ENCODE data around the gene PAGR1.
"Not testable (repeated sequence)": the region's sequence is repeated elsewhere in the genome, so short reads cannot be mapped to it uniquely, and the experiment has no call there.

PAGR1 gene

DNA sequence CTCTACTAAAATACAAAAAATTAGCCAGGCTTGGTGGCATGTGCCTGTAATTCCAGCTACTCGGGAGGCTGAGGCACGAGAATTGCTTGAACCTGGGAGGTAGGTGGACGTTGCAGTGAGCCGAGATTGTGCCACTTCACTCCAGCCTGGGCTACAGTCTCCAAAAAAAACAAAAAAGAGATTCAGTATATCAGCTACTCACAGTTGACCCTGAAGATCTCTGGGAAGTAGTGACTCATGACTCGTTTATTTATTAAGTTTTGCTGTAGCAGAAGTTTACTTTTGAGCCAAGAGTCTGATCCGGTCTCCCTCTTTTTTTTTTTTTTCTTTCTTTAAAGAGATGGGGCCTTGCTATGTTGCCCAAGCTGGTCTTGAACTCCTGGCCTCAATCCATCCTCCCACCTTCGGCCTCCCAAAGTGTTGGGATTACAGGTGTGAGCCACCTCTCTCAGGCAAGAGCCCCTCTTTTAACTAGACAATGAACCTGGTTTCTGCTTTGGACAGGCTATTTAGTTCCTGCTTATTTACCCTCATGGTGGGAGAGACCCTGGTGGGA lies 8.7 kb downstream of the PAGR1 start:
- no peak overlapping the region for H3K4me3 ChIP-seq (ENCODE audit: low read depth, low read length)
- peak; percentile 73 for DNase-seq (ENCODE audit: low read depth)
- TF ChIP-seq, protein P1, sequence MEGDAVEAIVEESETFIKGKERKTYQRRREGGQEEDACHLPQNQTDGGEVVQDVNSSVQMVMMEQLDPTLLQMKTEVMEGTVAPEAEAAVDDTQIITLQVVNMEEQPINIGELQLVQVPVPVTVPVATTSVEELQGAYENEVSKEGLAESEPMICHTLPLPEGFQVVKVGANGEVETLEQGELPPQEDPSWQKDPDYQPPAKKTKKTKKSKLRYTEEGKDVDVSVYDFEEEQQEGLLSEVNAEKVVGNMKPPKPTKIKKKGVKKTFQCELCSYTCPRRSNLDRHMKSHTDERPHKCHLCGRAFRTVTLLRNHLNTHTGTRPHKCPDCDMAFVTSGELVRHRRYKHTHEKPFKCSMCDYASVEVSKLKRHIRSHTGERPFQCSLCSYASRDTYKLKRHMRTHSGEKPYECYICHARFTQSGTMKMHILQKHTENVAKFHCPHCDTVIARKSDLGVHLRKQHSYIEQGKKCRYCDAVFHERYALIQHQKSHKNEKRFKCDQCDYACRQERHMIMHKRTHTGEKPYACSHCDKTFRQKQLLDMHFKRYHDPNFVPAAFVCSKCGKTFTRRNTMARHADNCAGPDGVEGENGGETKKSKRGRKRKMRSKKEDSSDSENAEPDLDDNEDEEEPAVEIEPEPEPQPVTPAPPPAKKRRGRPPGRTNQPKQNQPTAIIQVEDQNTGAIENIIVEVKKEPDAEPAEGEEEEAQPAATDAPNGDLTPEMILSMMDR (conservative IDR thresholded peaks at IDR 0.05; ENCODE audit: low read depth, low read length): no peak

DNA sequence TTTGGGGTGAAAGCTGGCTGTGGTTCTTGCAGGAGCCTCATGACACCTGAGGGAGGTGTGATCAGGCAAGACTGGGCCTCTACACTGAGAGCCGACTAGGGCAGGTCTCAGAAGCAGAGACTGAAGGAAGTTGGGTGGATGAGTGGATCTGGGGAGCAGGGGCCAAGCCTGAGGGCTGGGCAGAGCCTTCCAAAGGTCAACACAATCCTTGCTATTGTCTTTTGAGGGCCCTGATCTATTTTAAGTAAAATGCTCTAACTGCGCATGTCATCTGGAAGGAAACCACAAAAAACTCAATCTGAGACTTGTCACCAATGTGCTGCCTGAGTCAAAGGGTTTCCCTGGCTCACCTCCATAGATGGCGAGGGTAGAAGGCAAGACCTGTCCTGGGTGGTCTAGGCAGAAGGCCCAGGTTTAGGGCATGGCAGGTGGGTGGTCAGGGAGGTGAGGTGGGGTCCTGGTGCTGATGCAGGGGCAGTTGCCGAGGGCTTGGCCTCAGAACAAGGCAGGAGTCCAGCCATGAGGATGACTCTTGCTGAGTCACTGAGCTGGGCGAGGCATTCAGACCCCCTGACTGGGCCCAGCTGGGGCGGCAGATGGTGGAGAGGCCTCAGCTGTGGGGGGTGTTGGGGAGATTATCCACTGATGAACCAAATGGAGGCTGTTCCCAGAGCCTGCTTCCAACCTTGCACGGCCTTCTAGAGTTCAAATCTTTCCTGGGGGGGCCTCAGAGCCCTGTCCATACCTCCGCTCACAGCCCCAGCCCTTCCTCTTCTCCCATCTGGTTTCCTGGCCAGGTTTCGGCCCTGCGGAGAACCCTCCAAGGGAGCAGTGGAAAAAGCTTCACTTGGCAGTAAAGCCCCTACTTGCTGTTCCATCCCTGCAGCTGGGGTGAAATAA lies 9.4 kb downstream of the PAGR1 start:
- DNase-seq (ENCODE audit: low read depth): peak; percentile 87
- no peak overlapping the region for H3K4me3 ChIP-seq (ENCODE audit: low read depth, low read length)

DNA sequence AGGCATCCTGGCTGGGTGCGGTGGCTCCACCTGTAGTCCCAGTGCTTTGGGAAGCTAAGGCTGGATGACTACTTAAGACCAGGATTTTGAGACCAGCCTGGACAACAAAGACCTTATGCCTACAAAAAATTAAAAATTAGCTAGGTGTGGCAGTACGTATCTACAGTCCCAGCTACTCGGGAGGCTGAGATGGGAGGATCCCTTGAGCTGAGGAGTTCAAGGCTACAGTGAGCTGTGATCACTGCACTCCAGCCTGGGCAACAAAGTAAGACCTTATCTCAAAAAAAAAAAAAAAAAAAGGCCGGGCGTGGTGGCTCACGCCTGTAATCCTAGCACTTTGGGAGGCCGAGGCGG lies 10.4 kb downstream of the PAGR1 start:
- no peak for DNase-seq (ENCODE audit: low read depth)
- TF ChIP-seq, protein P1 (conservative IDR thresholded peaks at IDR 0.05; ENCODE audit: low read depth, low read length): no peak
- H3K4me3 ChIP-seq (ENCODE audit: low read depth, low read length): no peak overlapping the region

More for the DNA sequence above, 9.4 kb downstream of the PAGR1 start:
- TF ChIP-seq, protein P1 (conservative IDR thresholded peaks at IDR 0.05; ENCODE audit: low read depth, low read length): no peak

DNA sequence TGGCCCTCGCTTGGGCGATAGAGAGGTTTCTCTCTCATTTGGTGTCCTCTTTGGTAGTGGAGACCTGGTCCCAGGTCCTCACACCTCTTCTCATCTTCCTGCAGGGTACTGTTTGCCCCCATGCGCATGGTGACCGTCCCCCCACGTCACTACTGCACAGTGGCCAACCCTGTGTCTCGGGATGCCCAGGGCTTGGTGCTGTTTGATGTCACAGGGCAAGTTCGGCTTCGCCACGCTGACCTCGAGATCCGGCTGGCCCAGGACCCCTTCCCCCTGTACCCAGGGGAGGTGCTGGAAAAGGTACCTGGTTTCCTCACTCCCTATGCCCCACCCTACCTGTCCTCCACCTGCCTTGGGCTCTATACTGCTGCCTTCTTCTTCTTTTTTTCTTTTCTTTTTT lies 14.8 kb downstream of the PAGR1 start:
- H3K4me3 ChIP-seq (ENCODE audit: low read depth, low read length): no peak overlapping the region
- TF ChIP-seq, protein P1 (conservative IDR thresholded peaks at IDR 0.05; ENCODE audit: low read depth, low read length): no peak
- DNase-seq (ENCODE audit: low read depth): no peak

DNA sequence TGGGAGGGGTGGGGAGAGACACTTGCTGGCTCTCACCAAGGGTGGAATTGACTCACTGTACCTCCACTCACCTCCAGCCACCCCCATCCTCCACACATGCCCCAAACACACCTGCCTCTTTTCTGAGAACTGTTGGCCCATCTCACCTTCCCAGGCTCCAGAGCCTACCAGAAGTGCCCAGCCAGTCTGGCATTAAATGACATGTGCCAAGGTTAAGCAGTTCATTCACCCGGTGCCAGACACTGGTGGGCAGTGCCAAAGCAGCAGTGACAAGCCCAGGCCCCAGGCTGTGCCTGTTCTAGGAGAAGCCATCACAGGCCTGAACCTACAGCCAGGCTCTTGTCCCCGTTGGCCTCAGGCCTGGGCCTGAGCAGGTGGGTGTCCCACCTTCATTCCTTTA lies 15.5 kb downstream of the PAGR1 start:
- H3K4me3 ChIP-seq (ENCODE audit: low read depth, low read length): no peak overlapping the region
- TF ChIP-seq, protein P1 (conservative IDR thresholded peaks at IDR 0.05; ENCODE audit: low read depth, low read length): no peak
- DNase-seq (ENCODE audit: low read depth): no peak

DNA sequence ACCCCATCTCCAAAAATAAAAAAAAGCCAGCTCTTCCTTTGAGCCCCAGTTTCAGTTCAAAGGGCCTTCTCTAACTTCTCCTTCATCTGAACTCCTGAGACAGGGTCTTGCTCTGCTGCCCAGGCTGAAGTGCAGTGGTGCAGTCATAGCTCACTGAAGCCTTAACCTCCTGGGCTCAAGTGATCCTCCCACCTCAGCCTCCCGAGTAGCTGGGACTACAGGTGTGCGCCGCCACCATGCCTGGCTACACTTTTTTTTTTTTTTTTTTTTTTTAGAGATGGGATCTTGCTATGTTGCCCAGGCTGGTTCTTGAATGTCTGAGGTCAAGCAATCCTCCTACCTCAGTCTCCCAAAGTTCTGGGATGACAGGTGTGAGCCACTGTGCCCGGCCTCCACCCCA lies 17.3 kb downstream of the PAGR1 start:
- not testable (repeated sequence) for H3K4me3 ChIP-seq (ENCODE audit: low read depth, low read length); DNase-seq (ENCODE audit: low read depth)

DNA sequence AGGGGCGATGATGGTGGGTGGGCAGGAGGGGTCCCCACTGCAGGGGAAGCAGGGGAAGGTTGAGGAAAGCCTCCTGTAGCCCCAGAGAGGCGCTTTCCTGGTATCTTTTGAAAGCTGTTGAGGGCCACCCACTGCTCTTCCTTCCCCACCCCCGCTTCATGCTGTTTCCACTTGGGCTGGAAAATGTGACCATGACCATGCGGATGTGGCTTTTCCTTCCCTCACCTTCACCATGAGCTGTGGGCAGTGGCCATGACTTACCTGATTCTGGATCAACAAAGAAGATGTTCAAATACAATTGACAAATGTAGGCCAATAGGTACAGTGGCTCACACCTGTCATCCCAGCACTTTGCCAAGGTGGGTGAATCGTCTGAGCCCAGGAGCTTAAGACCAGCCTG lies 18.1 kb downstream of the PAGR1 start:
- TF ChIP-seq, protein P1 (conservative IDR thresholded peaks at IDR 0.05; ENCODE audit: low read depth, low read length): no peak
- H3K4me3 ChIP-seq (ENCODE audit: low read depth, low read length): no peak overlapping the region
- DNase-seq (ENCODE audit: low read depth): no peak
